ENCODE measurements around the gene DHRS7B.
"Not testable (repeated sequence)": the region's sequence is repeated elsewhere in the genome, so short reads cannot be mapped to it uniquely, and the experiment has no call there.

The DHRS7B gene

DNA sequence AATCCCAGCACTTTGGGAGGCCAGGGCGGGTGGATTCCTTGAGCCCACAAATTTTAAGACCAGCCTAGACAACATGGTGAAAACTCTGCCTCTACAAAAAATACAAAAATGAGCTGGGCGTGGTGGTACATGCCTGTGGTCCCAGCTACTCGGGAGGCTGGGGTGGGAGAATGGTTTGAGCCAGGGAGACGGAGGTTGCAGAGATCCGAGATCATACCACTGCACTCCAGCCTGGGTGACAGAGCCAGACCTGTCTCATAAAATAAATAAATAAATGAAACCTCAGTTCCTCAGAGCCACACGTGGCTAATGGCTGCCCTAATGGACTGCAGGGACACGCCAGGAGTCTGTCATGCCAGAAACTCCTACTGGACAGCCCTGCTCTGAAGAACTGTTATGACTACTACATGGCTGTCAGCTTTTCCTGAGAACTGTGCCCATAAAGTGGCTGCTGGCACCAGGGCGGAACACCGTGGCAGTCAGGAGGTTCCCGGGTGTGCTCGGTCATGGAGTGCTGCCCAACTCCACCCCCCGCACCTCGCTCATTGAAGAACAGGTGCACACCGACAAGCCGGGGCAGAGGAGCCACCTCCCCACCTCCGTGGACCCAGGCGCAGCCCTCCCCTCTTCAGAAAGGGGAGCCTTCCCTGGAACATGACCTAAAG, 82.9 kb downstream of the DHRS7B start:
- no peak for DNase-seq (ENCODE audit: low read depth in 3 of 3)

DNA sequence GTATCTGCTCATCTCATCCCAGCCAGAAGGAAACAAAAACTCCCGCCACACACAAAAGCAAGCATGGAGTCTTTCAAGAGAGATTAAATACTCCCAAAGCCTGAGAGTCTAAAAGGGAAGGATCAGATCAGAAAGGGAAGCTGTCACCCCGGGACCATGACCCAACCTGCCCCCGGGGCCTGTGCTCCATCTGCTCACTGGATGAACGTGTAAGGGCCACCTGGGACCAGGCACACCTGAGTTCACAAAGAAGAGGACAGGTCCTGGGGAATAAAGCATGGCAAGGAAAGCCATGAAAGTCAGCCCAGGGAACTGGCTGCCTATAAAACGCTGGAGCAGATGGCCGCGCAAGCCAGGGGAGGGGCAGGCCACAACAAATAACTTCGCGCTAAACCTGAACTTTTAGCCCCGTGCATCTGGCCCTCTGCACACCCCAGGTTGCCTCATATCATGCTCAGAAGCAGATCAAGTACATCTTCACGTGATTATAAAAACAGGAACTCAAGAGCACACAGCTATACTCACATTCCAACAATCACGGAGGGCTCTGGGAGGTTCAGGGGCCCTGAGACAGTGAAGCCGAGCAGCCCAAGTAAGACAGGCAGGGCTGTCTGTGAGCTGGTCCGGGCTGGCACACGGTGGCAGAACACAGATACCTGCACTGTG, 83.8 kb downstream of the DHRS7B start:
- no peak for DNase-seq (ENCODE audit: low read depth in 3 of 3)

DNA sequence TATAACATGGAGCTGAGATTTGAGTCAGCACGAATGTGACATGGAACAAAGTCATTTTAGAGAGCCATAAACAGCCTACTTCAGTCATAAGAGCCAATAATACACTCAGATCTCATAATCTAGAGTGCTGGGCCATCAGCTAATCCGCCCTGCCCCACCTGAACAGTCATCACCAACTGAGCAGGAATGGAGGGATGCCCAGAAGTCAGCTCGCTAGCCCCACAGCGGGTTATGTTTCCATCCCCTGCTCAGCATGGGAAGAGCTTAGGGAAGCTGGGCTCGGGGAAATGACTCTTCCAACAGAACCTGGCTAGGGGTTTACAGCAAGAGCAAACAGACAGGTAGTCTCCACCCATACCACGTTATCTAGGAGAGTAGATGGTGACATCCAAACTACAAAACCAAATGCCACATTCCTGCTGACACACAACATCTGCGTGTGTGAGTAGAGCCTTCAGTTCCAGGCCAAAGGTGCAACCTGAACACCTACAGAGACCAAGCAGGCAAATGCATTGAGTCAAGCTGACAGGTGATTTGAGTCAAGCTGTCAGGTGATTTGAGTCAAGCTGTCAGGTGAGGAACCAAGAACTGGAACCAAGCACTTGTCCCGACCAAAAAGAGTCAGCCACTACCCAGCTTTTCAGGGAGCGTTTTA, 85.2 kb downstream of the DHRS7B start:
- no peak for DNase-seq (ENCODE audit: low read depth in 3 of 3)

DNA sequence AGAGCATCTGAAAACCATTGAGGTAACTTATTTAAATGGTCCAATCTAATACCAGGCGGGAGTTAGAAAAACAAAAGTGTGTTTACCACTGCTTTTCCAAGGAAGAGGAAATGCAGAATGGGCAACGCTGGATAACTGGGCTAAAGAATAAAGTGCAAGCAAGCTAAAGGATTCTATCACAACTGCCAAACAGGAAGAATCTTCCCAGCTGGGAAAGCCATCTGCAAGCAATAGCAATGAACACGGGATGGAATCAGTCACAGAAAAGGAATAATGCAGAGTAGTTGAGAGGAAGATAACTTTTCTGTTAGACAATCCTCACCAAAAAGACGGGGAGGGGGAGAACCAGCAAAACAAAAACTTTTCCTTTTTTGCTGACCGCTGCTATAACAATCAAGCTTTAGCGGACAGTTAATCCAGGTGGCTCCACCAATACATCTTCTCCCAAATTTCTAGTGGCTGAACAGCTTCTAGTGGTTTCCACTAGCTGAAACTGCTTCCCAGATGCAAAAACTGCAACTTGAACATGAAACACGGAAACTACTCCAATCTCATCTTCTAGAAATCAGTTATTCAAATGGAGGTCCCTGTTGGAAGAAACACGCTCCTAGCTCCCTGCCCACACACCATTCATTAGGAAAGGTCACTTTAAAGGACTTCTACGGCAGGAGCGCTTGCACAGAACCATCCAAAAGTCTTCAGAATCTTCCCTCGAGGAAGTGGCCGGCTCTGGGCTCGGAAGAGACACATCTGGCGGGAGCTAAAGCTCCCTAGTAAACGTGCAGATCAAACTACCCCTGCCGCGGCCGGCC, 86.3 kb downstream of the DHRS7B start:
- DNase-seq (ENCODE audit: low read depth in 3 of 3): no peak

DNA sequence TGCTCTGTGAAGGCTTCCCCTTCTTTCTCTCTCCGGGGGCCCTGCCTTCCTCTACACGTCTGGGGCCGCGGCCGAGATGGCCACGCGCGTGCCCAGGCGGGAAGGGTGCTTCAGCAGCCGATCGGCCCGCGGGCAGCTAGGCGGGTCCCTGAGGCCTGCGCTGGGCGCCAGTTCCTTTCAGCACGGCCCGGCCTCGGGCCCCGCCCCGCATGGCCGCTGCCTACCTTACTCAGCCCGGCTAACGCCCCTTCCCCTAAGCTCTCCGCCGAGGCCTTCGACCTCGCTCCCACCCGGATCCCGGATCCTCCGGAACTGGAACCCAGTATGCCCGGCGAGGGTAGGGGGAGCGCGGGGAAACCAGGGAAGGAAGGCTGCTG, 86.9 kb downstream of the DHRS7B start:
- peak in 2 of 3 donors; percentile 11 to 17 for DNase-seq (ENCODE audit: low read depth in 3 of 3)

DNA sequence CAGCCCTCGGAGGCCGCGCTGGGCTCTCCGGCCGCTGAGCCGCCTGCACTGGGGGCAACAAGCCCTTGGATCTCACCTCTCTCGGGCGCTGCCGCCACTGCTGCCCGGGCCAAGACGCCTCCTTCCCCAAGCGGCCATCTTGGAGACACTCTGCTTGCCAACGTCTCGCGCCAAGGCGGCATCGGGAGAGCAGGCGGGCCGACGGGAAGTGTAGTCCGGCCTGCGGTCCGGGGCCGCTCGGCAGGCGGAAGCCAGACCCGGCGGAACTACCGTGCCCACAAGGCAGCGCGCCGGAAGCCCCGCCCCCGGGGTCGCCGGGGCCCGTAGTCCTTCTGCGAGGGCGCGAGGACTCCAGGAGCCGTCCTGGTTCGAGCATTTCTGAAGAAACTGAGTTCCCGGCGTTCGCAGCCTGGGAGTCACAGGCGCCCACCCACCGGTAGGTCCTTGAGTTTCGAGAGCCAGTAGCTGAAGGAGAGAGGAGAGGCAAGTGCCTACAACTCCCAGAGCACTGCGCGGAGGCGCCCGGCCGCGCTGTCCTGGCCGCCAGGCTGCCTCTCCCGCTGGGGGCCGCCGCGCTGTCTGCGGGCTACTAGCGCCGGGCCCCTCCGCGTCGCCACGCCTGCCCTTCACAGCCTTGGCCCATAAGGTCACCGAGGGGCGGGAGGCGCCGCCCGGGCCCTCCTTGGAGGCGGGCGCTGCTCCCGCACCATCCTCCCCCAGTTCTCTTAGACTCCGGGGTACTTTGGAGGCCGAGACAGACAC, 87.4 kb downstream of the DHRS7B start, which contains the start of gene TMEM11:
Gene TMEM11 (minus strand): TSS at position 147 of the 762 bp plus-strand sequence. CDS start 9 bp downstream, at position 138.
- peak; percentile 91 to 93 (median 91) for DNase-seq (ENCODE audit: low read depth in 3 of 3)

DNA sequence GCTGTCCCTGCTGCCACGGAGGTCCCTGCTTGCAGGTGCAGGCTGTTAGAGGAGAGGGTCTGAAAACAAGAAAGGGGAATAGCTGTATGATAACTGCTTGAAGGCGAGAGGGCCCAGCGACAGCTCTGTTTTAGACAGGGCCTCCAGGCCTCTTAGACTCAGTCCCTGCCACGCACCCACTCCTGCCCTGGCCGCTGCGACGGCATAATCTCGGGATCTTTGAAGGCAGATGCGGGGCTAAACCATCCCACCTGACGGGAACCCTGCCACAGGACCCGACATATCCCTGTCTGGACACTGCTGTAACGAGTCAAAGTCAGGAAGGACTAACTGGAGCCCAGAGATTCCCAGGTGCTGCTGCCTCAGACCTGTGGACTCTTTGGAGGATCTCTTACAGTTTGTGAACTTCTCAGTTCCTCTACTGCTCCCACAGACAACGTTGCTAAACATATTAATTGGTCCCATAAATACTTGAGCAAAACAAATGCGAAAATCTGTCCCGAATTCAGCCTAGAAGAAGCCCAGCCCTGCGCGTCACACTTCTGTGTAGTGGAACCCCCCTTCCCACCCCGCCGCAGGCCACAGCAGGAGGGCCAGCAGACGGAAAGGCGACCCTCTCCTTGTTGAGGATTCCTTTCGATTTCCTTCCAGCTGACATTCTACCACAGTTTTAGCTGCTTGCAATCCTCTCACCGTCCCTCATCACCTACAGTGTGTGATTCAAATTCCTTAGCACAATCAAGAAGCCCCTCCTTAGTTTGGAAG, 88.2 kb downstream of the DHRS7B start:
- DNase-seq (ENCODE audit: low read depth in 3 of 3): no peak

DNA sequence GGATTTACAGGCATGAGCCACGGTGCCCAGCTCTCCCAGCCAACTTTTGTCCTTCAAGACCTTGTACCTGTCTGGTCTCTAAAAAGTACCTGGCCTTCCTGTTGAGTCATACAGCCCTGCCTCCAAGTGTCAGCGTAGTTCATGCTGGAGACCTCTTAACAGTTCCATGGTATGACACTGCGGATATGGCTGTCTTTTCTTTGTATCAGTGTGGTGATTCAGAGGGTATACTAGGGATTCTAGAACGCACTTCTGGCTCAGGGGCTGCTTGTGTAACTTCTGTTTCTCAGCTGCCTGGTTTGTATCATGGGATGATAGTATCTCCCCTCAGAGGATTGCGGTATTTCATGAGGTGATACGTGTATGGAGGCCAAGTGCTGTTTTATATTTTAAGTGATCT, 89.2 kb downstream of the DHRS7B start:
- no peak for DNase-seq (ENCODE audit: low read depth in 3 of 3)

DNA sequence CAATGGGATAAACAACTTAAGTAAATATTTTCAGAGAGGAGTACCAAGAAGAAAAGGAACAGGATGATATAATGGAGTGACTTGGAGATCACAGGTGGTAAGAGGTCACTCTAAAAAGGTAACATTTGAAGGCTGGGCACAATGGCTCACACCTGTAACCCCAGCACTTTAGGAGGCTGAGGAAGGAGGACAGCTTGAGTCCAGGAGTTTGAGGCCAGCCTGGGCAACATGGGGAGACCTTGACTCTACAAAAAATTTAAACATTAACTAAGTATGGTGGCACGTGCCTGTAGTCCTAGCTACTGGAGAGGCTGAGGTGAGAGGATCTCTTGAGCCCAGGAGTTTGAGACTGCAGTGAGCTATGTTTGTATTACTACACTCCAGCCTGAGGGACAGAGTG, 90.6 kb downstream of the DHRS7B start:
- no peak for DNase-seq (ENCODE audit: low read depth in 3 of 3)

DNA sequence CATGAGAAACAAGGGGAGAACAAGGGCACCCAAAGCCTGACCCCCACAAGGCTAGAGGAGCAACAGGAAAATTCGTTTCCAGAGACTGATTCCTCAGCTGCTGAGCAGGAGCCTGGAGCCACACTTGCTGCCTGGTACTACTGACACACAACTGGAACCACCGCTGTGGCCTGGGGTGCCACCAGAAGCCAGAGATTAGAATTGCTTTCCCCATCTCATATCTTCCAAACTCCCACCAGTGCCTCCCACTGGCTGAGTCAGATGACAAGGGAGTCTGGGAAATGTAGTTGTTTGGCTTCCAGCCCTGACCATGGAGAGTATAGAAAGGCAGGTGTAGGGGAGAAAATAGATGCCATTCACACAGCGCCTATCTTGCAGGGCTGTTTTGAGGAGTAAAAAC, 91.3 kb downstream of the DHRS7B start:
- DNase-seq (ENCODE audit: low read depth in 3 of 3): peak; percentile 19 to 34 (median 32)

DNA sequence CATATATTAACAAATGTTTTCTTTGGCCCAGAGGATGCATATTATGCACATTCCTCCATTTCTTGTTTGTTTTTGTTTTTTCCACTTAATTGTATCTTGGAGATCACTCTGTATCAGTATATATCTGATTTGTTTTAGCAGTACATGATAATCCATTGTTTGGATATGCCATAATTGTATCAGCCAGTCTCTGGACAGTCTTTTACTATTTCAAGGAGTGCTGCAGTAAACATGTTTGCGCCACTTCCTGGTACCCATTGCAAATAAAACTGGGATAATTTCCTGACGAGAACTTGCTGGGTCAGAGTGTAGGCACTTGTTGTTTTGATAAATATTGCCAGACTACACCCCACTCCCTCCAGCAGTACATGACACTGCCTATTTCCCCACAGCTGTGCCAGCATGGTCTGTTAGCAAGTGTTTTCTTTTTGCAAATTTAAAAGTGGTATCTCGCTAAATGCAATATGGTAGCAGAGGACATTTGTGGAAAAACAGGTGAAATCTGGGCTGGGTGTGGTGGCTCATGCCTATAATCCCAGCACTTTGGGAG, 92.1 kb downstream of the DHRS7B start:
- DNase-seq (ENCODE audit: low read depth in 3 of 3): no peak

DNA sequence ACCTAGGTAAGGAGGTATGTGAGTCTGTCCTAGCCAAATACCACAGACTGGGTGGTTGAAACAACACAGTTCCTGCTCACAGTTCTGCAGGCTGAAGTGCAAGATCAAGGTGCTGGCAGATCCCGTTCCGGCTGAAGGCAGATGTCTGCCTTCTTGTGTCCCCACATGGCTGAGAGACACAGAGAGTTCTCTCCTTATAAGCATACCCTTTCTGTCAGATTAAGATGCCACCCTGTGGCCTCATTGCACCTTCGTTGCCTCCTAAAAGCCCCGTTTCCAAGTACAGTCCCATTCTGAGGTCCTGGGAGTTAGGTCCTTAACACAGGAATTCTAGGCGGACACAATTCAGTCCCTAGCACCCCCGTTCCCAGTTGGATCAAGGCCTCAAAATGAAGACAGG, 96.3 kb downstream of the DHRS7B start:
- DNase-seq (ENCODE audit: low read depth in 3 of 3): no peak

DNA sequence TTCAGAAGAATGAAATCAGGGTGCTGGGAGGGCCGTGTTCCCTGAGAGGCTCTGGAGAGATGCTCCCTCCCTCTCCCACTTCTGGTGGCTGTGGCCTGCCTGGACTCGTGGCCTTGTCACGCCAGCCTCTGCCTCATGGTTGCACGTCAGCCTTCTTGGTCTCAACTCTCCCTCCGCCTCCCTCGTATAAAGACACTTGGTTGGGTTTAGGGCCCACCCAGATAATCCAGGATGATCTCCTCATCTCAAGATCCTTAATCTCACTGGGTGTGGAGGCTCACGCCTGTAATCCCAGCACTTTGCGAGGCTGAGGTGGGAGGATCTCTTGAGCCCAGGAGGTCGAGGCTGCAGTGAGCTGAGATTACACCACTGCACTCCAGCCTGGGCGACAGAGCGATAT, 100.5 kb downstream of the DHRS7B start:
- not testable (repeated sequence) for DNase-seq (ENCODE audit: low read depth in 3 of 3)

DNA sequence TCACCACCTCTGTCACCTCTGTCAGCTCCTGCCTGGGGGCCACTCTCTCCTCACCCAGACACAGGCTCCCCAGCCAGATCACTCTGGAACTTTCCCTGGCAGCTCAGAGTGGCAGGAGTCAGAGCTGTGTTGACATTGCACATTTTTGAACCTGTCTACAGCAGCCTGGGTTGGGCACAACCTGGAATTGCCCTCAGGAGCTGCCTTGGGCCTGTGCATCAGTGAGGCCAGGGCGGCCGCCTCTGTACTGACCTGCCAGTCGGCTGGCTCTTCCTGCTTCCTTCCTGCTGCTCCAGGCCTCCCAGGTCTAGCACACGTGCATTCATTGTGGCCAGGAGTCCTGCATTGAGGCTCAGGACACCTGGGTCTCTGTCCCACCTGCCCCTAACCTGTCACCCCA, 101.3 kb downstream of the DHRS7B start:
- no peak for DNase-seq (ENCODE audit: low read depth in 3 of 3)

DNA sequence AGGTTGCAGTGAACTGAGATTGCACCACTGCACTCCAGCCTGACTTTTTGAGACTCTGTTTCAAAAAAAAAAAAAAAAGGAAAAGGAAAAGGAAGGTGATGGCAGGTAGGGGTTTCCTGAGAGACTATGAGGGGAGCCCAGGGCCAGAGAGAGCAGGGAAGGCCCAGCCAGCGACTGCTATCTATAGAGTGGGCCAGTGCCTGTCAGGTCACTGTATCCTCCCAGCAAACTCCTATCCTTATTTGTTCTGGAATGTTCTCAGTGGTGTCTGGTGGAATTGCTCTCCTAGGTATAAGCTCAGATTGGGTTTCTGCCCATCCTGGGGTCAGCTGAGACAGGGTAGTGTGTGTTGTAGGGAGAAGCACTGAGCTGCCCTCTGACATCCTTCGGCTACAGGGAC, 102.1 kb downstream of the DHRS7B start:
- no peak for DNase-seq (ENCODE audit: low read depth in 3 of 3)

DNA sequence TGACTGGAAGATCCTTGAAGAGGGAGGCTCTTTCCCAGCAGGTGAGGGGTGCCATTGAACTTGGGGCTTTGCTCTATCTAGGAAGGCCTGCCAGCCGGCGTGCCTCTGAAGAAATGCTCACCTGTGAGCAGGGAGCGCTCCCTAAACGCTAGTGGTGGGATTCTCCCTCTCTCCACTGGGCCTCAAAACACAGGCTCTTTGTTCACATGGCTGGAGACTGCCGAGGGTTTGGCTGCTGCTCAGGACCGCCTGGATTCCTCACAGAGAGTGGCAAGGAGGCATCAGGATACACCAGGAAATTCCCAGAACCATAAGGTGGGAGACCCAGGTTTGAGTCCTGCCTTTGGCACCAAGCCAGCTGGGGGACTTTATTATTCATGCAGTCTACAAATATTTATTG, 104.8 kb downstream of the DHRS7B start:
- DNase-seq (ENCODE audit: low read depth in 3 of 3): no peak

DNA sequence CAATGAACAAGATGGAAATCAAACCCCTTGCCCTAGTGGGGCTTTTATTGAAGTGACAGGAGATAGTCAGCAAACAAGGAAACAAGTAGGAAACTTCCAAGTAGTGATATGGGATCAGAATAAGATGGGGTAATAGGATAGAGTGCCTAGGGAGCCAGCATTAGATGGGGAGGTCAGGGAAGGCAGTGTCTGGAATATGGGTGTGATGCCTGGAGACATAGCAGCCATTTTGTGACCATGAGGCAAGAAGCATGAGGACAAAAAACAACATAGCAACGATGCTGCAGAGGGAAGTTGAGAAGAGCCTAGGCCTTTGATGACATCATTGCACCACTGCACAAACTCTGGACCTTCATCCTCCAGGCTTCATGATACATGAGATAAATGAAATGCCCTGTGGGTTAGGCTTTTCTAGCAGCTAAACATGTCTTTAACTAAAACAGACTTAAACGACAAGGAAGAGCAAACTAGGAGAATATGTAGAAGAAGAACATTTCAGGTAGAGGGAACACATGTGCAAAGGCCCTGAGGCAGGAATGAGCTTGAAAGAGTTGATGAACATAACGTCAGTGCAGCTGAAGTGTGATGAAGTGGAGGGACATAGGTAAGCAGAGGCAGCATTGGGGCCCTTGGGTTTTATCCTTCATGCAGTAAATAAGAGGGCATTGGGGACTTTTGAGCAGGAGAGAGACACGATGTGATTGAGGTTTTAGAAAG, 105.4 kb downstream of the DHRS7B start:
- no peak for DNase-seq (ENCODE audit: low read depth in 3 of 3)

DNA sequence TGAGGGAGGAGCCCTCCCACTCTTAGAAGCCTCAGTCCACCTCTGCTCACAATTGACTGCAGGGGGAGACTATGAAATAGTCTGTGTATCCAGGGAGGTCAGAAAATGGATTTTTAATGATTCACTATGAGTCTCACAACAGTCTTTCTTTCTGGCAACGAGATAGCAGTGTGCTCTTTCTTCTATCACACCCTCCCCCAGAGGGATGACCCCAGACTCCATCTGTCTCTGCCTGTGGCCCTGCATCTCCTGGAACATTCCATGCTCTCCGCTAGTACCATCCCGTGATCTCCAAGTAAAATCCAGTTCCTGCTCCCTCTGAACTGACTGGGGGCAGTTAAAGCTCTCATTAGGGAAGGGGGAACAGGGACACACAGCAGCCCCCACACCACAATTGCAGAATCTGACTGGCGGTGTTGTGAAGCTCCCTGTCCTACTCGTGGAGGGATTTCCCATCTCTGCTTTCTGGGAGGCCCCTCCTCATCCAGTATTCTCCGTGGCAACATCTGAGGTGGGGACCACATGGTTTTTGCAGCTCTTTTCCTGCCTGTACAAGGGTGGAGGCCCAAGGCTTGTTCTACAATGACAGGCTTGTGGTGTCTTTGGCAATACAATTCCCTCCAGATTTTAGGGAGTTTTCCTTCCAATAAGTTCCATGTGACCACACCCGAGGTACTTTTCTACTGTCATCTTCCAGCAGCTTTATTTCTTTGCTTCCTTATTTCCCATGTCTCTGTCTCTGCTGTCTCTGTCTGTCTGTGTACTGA, 107.0 kb downstream of the DHRS7B start:
- DNase-seq (ENCODE audit: low read depth in 3 of 3): no peak

DNA sequence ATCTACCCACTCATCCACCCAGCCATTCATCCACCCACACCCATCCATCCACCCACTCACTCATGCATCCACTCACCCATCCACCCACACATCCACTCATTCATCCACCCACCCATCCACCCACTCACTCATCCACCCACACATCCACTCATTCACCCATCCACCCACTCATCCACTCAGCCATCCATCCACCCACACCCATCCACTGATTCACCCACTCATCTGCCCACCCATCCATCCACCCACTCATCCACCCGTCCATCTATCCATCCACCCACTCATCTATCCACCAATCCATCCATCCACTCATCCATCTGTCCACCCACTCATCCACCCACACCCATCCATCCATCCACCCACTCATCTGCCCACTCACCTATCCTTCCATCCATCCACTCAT, 109.2 kb downstream of the DHRS7B start:
- DNase-seq (ENCODE audit: low read depth in 3 of 3): no peak
